HG02588 (cell line): ENCODE data around the gene ATAD3A.
A peak's percentile ranks its signal among the peaks of the same experiment; 100 is the strongest.
"Not testable (repeated sequence)": the region's sequence is repeated elsewhere in the genome, so short reads cannot be mapped to it uniquely, and the experiment has no call there.

ENCODE experiments used
- ATAC-seq: cut with Tn5 transposase; IDR thresholded peaks from one replicate; pipeline ENCODE4 v1.9.1; 2021; ENCODE audit warnings: mild to moderate bottlenecking, moderate library complexity; ENCODE audit not compliant: unreplicated experiment

Gene ATAD3A

DNA sequence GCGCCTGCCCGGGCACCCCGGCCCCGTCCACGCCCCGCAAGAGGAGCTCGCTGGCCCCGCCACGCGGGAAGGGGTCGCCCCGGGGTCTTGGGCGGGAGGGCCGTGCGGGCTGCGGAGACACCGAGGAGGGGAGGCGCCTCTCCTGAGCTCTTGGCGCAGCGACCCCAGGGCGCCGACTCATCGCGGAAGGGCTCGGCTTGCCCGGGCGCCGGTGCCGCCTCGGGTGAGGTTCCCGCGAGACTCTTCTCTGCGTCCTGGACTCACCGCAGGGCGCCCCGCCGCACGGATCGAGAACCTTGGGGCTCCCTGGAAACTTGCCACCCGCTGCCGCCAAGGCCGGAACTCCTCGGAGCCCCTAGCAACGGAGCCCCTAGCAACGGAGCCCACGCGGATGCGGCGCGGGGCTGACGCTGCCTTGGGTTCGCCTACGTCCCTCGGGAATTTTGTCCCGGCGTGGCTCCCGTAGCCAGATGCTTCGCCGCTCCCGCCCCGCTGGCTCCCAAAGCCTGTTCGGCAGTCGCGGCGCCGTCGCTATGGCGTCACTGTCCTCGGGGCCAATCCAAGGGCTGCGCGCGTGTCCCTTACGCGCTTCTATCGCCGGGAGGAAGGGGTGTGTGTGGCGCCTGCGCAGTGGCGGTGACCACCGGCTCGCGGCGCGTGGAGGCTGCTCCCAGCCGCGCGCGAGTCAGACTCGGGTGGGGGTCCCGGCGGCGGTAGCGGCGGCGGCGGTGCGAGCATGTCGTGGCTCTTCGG, at the start of gene ATAD3A:
Gene ATAD3A (plus strand): TSS at position 630 of the 753 bp plus-strand sequence. CDS start 107 bp downstream, at position 737.
- ATAC-seq, result peak; percentile 84

- ATAC-seq, result no peak
Observed at GRCh38 chr1:1462318-1462966, 49.5 kb upstream of the ATAD3A start.

DNA sequence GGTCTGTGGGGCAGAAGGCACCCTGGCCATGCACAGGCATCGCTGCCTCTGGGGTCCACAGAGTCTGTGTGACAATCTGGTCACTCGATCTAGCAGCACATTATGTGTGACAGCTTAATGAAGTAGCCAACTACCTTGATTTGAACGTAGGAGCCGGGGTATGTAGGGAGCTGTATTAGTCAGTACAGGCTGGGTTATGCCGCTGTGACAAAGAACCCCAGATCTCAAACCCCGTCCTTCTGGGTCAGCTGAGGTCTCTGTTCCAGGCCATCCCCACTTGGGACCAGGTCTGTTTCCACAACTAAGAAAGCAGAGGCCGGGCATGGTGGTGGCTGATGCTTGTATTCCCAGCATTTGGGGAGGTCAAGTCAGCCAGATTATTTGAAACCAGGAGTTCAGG, 48.6 kb upstream of the ATAD3A start:
- no peak for ATAC-seq

- not testable (repeated sequence) for ATAC-seq
Observed at GRCh38 chr1:1468196-1468985, 43.6 kb upstream of the ATAD3A start.

DNA sequence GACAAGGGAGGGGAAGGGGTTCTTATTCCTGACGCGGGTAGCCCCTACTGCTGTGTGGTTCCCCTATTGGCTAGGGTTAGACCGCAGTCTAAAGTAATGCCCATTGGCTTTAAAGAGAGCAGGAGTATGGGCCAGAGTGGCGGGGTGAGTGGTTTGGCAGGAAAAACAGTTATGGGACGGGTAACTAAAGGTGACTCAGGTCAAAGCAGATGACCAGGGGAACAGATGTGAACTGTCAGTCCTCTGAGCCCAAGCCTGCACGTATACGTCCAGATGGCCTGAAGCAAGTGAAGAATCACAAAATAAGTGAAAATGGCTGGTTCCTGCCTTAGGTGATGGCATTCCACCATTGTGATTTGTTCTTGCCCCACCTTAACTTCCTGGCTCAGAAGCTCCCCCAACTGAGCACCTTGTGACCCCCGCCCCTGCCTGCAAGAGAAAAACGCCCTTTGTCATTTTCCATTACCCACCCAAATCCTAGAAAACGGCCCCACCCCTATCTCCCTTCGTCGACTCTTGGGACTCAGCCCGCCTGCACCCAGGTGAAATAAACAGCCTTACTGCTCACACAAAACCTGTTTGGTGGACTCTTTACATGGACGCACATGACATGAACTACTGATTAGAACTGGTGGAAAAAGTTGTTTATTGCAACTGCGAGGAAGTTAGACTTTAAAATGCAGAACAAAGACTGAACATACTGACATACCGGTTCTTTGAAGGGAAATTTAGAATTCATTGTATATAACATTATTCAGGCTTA, 41.2 kb upstream of the ATAD3A start:
- no peak for ATAC-seq

DNA sequence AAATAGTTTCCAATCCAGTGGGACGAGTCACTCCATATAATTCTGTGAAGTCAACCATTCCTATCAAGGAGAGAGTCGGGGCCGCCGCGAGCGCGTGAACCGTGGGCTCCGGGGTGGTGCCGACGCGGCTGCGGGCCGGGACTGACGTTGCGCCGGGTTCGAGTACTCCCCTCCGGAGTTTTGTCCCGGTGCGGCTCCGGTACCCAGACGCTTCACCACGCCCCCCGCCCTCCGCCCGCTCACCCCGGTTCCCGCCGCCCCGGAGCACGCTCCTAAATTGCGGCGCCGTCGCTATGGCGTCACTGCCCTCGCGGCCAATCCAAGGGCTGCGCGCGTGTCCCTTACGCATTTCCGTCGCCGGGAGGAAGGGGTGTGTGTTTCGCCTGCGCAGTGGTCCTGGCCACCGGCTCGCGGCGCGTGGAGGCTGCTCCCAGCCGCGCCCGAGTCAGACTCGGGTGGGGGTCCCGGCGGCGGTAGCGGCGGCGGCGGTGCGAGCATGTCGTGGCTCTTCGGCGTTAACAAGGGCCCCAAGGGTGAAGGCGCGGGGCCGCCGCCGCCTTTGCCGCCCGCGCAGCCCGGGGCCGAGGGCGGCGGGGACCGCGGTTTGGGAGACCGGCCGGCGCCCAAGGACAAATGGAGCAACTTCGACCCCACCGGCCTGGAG, 40.4 kb upstream of the ATAD3A start, which contains the start of gene ATAD3B:
Gene ATAD3B (plus strand): TSS at position 377 of the 664 bp plus-strand sequence. CDS start 120 bp downstream, at position 497.
- peak; percentile 83 for ATAC-seq

- ATAC-seq, result peak; percentile 15
Observed at GRCh38 chr1:1472053-1472876, 39.7 kb upstream of the ATAD3A start.

DNA sequence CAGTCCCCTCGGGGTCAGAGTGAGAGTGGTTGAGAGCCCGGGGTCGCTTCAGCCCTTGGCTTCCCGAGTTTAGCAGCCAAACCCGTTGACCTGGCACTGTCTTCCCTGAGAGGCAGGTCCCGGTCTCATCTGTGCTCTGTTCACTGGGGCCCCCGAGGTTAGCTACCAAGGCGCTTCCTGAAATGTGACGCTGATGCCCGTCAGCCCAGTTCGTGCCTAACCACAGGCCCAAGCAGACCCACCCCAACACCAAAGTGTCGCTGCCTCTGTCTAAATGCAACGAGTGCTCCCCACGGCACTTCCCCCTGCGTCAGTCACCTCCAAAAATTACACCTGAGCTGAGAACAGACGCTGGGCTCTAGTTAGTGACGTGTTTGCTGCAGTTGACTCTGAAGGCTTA, 36.0 kb upstream of the ATAD3A start:
- ATAC-seq, result not testable (repeated sequence)

- no peak for ATAC-seq
Observed at GRCh38 chr1:1477206-1477605, 34.8 kb upstream of the ATAD3A start.

GRCh38 chr1:1479547-1480487, 32.1 kb upstream of the ATAD3A start:
- no peak for ATAC-seq

DNA sequence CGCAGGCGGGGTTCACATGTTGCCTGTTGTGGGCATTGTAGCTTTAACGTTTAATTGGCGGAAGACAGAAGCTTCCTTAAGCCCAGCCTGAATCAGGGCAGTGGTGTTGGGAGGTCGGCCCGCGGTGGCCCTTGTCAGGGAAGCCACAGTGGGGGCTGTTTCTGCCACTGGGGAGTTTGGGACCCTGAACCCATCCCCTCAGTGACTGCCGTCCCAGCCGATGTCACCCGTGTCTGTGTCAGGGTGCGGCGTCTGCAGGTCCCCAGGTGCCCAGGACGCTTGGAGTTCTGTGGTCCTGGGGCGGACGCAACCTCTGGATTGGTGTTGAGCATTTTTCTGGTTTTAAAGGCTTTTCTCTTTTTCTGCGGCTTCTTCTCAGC, 31.5 kb upstream of the ATAD3A start:
- ATAC-seq, result not testable (repeated sequence)

DNA sequence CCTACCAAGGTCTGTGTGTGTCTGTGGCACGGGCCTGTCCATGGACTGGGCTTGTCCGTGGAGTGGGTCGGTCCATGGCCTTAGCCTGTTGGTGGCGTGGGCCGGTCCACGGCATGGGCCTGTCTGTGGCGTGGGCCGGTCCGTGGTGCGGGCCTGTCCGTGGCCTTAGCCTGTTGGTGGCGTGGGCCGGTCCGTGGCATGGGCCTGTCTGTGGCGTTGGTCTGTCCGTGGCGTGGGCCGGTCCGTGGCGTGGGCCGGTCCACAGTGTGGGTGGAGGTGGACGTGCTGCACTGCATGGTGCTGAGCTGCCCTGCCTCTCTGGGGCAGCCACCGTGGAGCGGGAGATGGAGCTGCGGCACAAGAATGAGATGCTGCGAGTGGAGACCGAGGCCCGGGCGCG, 30.2 kb upstream of the ATAD3A start:
- ATAC-seq, result not testable (repeated sequence)

- ATAC-seq, result no peak
Observed at GRCh38 chr1:1482856-1483255, 29.1 kb upstream of the ATAD3A start.

- no peak for ATAC-seq
Observed at GRCh38 chr1:1483714-1484113, 28.2 kb upstream of the ATAD3A start.

DNA sequence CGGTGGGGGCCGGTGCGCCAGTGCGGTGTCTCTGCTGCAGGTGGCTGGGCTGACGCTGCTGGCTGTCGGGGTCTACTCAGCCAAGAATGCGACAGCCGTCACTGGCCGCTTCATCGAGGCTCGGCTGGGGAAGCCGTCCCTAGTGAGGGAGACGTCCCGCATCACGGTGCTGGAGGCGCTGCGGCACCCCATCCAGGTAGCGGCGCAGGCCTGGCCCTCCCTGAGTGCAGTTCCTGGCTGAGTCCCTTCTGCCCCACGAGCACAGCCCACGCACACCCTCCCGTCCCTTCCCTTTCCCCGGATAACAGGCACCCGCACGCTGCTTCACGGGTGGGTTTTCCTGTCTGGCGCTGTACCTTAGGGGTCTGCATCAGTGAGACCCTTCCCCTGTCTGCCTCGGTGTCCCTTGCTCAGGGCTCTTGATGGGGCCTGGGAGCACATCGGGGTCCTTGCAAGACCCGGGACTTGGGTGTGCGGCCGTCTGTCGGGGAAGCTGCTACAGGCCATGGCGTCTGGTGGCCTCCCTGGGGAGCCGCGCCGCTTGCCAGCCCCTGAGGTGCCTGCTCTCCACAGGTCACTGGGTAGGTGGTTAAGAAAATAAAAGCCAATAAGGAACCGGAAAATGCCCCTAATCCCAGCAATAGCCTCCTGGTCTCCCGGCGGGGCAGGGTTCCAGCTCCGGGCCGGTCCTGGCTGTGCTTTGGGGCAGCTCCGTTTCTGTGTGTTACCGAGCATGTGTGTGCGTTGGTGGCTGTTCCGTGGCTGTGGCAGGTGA, 26.8 kb upstream of the ATAD3A start:
- ATAC-seq, result not testable (repeated sequence)

DNA sequence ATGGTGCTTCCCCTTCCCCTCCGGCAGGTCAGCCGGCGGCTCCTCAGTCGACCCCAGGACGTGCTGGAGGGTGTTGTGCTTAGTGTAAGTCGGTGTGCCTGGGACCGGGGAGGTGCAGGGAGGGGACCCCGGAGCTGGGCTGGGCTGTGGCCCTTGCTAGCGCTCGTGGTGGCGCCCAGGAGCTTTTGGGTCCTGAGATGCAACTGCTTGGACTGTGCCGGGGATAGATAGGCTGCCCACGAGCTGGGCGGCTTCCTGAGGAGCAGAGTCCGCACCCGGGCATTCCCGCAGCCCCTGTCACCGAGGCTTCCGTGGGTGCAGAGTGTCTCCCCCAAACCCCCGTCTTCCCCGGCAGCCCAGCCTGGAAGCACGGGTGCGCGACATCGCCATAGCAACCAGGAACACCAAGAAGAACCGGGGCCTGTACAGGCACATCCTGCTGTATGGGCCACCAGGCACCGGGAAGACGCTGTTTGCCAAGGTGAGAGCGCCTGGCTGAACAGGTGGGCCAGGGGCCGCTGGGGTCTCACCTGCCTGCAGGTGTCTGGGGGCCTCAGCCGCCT, 26.1 kb upstream of the ATAD3A start:
- ATAC-seq, result not testable (repeated sequence)

- no peak for ATAC-seq
Observed at GRCh38 chr1:1487701-1488100, 24.3 kb upstream of the ATAD3A start.
